Erythroblast (primary cell): ENCODE measurements around the gene NPAS2.

Experiments
- DNase-seq, 2 experiments: peaks; one replicate each; lab custom pipeline; 2025; lab: John Stamatoyannopoulos, UW
- GATA1 ChIP-seq: IDR thresholded peaks from 2 replicates; pipeline ENCODE4 v1.6.1; 2011; ENCODE audit warnings: low read depth, mild to moderate bottlenecking, control low read depth, low read length, moderate library complexity
- POLR2A ChIP-seq: IDR thresholded peaks from 2 replicates; pipeline ENCODE4 v1.6.1; 2011; ENCODE audit warnings: mild to moderate bottlenecking, low read length

The NPAS2 gene

GRCh38 chr2:100806550-100806949 is 13.4 kb upstream of the NPAS2 start:
- TF ChIP-seq POLR2A (no peak), GATA1 (no peak)
- DNase-seq: no peak

DNA sequence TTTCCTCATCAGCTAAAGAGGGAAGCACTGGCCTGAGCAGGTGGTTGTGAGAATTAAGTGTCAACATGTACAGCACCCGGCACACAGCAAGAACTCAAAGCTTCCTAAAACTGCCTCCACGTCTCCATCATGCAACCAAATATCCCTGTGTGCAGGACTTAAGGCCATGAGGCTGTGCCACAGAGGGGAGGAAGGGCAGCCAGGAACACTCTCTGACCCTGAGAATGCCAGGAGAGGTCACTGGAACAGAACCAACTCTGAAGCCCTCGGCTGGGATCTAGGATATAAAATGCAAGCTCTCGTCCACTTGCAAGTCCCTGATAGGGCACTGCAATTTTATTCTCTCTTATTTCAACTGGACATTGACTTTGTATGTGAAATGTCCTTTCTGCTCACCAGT is 12.2 kb upstream of the NPAS2 start:
- TF ChIP-seq GATA1 (no peak), POLR2A (no peak)
- DNase-seq: no peak

DNA sequence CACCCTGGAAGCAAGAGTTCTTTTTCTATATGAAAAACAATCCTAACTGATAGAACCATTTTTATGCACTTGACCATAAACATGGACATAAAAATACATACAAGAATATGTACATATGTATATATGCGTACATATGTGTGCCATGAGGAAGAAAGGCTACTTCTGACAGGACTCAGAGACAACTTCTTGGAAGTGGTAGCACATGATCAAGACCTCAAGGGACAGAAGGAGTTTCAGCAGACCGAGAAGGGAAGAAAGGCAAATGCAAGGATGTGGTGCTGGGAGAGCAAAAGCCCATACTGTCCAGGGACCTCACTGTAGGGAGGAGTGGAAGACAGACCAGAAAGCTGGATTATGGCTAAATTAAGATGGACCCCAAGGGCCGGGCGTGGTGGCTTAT is 11.4 kb upstream of the NPAS2 start:
- no peak for DNase-seq
- TF ChIP-seq POLR2A (no peak), GATA1 (no peak)

DNA sequence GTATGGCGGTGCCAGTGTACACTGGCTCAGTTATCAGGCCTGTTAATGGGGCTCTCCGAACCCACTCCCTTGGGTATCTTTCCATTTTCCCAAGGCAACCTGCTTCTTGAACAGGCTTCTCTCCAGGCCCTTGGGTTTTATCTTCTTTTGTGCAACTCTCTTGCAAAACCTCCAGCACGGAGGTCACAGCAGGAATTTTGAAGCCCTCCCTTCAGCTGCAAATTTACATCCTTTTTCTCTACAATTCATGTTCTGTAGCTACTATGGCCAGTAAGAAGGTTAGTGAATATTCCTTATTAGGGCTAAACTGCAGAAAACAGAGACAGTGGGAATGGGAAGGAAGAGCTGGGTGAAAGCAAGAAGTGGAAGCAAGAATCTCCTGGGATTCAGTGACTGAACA is 10.4 kb upstream of the NPAS2 start:
- TF ChIP-seq POLR2A (no peak), GATA1 (no peak)
- DNase-seq: no peak

GRCh38 chr2:100810603-100811145 is 9.3 kb upstream of the NPAS2 start:
- TF ChIP-seq POLR2A (no peak), GATA1 (no peak)
- no peak for DNase-seq

DNA sequence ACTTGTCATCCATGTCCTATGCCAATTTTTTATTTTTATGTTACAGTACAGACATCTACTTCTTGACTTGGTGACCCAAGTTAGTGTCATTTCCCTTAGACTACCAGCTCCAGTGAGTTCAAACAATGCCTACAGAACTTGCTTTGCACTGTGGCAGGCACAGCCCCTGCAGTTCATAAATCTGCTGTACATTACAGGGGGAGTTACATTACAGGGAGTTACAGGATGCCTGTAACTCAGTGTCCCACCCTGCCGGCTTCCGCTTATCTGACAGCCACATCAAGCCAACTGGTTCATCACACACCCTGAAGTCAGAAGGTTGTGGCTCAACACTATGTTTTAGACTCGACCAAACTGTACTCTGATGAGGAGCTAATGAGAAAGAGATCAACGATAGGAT is 7.8 kb upstream of the NPAS2 start:
- no peak for TF ChIP-seq POLR2A
- no peak for TF ChIP-seq GATA1
- no peak for DNase-seq

DNA sequence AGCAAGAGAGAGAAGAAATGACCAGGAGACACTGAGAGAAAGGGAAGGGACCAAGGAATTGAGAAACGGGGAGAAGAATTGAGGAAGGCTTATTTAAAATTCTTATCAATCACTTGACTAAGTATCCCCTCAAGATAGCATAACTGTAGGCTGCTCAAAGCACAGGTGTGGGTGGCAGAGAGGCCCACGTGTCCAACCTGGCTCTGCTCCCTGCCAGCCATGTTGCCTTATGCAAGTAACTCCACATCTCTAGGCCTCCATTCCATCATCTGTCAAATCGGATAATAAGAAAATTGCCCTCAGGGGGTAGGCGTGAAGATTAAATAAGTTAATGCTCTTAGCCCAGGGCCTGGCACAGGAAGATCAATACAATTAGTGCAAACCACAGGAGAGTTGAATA is 7.4 kb upstream of the NPAS2 start:
- no peak for DNase-seq
- no peak for TF ChIP-seq POLR2A
- no peak for TF ChIP-seq GATA1

DNA sequence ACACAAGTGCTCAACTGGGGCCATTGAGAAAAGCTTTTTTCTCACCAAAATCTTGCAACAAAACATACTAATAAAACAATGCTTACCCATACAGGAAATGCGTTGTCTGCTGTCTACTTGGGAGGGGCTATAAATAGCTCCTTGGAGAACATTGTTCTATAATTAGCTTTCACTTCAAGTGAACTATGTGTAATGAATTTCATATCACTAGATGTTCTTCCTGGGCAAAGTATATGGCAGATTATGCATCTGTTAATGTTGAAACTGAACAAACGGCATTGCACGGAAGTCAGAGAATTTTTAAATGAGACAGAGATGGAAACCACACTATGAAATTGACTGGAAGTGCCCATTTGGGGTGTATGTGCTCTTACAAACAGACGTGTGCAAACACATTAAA is 6.4 kb upstream of the NPAS2 start:
- DNase-seq: no peak
- TF ChIP-seq GATA1: no peak
- no peak for TF ChIP-seq POLR2A

DNA sequence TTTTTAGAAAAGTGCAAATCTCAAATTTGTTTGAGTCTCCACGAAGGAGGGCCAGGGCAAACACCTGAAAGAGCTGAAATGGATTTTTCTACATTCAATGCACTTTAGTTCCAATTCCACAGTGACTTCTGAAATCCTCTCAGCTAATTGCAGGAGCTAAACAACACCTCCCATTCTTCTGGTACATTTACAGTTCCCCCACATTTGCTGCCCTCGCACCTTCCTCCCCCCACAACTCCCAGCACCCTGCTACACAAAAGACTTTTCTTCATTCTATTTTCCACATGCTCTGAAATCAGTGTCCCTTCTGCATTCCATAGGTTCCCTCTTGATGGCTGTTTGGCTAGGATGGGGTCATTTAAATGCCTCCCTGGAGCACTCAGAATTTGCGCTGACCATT is 5.9 kb upstream of the NPAS2 start:
- TF ChIP-seq GATA1 (no peak), POLR2A (no peak)
- DNase-seq: no peak

DNA sequence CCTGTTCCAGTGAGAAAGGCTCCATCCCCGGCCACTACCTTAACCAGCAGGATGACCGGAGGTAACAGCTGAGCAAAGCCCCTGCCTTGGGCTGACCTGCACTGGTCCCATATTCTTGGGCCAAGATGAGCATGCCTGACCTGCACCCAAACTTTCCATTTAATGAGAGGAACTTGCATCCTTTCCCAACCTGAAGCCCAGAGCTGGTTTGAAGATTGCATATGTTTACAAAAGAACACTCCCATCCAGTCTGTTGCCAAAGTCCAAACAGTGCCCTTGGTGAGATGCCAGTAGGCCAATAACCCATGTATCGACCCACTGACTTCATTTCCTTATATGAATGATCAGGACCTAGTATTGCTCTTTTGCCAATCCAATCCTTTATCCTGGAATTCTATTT is 5.5 kb upstream of the NPAS2 start:
- TF ChIP-seq POLR2A (no peak), GATA1 (no peak)
- no peak for DNase-seq

DNA sequence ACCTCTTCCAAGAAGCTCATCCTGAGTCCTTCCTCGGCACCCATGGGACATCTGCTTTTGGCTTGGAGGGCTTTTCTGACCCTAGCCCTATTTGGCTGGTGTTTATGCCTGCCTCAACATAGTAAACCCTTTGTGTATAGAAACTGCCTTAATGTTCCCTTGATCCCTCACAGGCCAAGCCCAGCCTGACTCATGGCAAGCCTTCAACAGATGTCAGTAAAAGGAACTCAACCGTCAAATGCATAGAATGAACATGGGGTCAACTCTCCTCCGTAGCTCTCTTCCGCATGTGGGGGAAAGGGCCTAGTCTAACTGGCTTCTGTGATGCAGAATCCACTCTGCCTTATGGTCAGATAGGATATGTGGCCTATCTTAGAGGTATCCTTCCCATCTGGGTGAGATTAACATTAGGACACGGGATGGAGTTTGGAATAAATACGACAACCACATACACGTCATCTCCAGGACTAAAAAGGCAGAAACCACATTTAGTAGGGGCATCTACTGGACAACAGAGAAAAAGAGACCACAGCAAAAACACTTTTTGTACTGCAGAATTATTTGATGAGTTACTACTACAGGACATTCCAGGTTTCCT is 2.5 kb upstream of the NPAS2 start:
- TF ChIP-seq POLR2A: no peak
- no peak for TF ChIP-seq GATA1
- DNase-seq: no peak

GRCh38 chr2:100818003-100818605 is 1.8 kb upstream of the NPAS2 start:
- DNase-seq: no peak

GRCh38 chr2:100818606-100819369 is 1.2 kb upstream of the NPAS2 start:
- TF ChIP-seq POLR2A (no peak), GATA1 (no peak)
- DNase-seq: no peak

More at GRCh38 chr2:100818003-100818605, 1.8 kb upstream of the NPAS2 start:
- no peak for TF ChIP-seq GATA1

GRCh38 chr2:100820273-100820522 is 259 bp downstream of the NPAS2 start:
- DNase-seq: no peak
- TF ChIP-seq POLR2A (no peak), GATA1 (no peak)

DNA sequence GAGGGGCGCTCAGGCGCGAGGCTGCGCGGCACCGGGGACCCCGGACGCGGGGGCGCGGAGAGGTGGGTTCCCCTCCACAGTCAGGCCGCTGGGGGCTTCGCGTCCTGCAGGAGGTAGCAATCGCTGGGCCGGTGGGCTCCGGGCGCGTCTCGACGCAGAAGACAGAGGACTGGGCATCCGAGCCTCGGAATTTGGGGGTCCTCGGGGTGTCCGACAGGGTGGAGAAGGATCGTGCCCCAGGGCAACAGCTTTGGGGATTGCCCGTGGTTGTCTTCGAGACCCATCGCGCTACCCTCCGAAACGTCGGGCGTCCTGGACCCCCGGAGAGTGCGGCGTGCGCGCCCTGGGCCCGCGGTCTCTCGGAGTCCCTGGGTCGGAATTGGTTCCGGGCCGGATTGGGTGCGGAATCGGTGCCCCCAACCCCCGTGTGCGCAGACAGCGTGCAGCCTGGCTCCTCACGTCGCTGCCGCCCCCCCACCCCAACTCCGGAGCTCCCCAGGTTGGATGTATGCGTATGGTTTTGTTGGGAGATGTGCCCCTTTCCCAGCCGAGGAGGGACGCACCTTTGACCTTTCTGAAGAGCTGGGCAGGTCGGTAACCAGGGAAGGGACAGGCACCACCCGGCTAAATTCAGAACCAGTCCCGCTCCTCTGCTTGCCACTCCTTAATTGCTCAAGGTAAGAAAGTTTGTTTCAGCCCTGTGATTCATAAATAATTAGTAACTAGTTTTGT is 750 bp downstream of the NPAS2 start:
- DNase-seq: no peak

More for the DNA sequence above, 750 bp downstream of the NPAS2 start:
- no peak for TF ChIP-seq GATA1
